NCI-H748 (cell line): ENCODE results near the gene RBCK1.

Experiments
- DNase-seq: peaks from one replicate; lab custom pipeline; 2025; ENCODE audit not compliant: unreplicated experiment; lab: John Stamatoyannopoulos, UW

The RBCK1 gene

DNA sequence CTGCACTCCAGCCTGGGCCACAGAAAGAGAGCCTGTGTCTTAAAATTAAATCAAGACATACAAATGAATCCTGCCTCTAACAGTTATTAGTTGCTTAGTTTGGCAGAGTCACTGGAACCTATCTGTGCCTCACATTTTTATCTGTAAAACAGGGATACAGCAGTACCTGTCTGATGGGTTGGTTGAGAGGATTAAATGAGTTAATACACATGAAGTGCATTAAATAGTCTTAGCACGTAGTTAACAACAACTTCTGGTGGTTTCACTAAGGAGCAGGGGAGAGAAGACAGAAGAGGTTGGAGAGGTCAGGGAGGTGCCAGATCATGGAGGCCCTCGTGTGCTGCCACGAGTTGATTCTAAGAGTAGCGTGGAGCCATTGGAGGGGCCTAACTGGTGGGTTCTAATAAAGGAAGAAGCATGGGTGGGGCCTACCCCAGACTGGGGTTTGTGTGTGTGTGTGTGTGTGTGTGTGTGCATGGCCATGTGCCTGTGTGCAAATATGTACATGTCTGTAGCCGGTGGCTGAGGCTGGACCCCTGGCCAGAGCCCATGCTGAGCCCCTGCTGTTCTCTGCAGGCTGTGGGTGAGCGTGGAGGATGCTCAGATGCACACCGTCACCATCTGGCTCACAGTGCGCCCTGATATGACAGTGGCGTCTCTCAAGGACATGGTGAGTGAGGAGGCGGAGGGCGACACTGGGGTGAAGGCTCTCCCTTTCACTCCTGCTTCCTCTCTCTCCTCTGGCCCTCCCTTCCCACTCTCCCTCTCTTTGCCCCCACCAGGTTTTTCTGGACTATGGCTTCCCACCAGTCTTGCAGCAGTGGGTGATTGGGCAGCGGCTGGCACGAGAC lies 9.1 kb downstream of the RBCK1 start:
- DNase-seq, result no peak

DNA sequence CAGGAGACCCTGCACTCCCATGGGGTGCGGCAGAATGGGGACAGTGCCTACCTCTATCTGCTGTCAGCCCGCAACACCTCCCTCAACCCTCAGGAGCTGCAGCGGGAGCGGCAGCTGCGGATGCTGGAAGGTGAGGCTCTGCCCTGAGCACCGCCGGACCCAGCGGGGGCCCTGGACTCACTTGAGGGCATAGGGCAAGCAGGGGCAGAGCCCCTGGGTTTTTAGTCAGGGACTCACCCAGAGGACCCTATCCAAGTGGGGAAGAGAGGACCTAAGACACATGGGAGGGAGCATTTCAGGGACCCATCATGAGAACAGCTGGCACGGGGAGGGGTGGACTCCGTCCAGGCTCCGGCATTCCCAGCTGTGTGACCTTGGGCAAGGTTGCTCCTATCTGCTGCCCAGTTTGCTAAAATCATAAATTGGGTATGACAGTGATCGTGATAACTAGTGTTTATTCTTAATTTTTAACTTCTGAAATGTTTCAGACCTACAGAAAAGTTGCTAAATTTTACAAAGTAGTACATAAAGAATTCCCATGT lies 9.8 kb downstream of the RBCK1 start:
- DNase-seq, result no peak

DNA sequence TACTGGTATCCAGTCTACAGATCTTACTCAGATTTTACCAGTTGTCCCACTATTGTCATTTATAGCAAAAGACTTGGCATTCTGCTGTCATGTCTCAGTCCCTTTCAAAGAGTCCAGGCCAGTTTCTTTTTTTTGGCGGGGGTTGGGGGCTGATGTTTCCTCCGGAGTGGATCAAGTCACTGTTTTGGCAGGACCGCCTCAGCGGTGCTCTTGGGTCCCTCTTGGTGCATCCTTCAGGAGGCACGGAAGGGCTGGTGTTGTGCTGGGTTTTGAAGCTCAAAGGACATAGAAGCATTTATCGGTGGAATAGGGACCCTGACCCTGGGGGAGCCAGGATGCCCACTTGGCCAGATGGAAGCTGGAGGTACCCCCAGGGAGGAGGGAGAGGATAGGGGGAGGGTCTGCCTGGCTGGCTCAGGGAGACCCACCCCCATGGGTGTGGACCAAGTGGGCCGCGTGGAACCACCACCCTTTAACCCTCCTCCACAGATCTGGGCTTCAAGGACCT lies 10.8 kb downstream of the RBCK1 start:
- DNase-seq, result no peak

DNA sequence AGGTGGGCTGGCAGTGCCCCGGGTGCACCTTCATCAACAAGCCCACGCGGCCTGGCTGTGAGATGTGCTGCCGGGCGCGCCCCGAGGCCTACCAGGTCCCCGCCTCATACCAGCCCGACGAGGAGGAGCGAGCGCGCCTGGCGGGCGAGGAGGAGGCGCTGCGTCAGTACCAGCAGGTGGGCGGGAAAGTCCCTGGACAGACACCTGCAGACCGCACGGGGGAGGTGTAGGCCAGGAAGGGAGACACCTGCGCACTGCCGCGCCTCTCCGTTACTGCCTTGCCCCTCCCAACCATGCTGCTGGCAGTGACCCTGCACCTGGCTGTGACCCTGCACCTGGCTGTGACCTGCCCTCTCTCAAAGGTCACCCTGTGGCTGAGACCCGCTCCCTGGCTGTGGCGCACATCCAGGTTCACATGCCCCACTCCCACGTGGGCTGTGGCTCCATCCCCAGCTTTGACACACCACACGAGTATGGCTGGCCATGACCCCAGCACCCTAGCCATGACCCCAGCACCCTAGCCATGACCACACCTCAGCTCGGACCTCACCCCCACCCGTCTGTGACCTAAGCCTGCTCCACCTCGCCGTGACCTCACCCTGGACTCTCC lies 11.6 kb downstream of the RBCK1 start:
- peak; percentile 20 for DNase-seq

DNA sequence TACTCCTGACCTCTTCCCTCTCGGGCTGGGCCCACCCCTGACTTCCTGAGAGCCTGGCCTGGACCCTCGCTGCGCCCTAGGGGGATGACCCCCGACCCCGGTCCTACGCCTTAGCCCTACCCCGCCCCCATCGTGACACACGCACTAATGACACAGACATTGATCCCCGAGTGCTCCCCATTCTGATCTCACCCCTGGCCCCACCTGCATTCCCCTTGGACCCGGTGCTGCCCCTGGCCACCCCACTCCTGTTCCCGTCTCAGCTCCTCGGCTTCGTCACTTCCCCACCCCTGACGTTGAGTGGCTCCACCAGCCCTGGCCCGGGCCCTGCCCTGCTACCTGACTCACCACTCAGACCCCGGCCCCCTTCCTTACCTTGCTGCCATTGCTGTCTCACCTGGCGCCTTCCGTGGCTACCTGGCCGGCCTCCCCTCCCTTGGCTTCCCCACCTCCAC lies 12.1 kb downstream of the RBCK1 start:
- no peak for DNase-seq

DNA sequence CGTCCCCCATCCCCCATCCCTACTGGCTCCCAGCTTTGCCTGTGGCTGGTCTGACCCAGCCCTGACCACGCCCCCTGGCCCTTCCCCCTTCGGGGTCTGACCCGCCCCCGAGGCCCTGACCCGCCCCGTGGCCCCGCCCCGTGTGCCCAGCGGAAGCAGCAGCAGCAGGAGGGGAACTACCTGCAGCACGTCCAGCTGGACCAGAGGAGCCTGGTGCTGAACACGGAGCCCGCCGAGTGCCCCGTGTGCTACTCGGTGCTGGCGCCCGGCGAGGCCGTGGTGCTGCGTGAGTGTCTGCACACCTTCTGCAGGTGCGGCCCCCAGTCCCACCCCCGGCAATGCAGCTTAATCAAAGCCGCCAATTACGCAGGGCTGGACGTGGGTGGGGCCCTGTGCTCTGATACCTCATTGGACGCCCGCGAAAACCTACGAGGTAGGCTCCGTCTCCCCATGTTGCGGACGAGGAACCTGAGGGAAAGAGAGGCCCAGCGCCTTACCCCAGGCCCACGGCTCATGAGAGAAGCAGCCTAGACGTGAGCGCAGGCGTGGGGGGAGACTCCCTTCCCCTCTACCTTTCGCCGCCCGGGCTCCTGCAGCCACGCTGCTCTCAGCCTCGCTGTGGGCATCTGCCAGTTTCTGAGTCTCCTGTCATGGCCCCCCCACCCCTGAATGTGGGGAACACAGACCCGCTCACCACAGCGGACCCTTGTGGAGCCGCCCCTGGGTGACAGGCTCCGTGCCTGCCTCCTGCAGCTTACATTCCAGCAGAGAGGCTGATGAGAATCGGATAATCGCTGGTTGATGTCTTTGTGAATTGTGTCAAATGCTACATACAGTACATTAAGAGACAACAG lies 12.8 kb downstream of the RBCK1 start:
- no peak for DNase-seq

DNA sequence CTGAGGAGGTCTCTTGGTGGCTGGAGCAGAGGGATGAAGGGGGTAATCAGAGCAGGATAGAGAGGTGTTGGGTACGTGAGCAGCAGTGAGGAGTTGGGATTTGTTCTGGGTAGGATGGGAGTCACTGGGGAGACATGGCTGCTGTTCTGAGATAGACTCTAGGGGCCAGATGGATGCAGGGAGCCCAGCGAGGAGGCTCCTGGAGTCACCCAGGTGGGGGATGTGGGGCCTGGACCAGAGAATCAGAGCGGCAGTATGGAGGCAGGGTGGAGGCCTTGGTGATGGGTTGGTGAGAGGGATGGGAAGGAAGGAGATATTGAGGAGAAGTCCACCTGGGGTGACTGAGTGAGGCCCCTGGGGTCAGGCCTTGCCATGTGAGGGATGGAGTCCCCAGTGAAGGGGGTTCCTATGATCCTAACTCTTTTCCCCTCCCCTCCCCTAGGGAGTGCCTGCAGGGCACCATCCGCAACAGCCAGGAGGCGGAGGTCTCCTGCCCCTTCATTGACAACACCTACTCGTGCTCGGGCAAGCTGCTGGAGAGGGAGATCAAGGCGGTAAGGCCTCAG lies 13.7 kb downstream of the RBCK1 start:
- no peak for DNase-seq

DNA sequence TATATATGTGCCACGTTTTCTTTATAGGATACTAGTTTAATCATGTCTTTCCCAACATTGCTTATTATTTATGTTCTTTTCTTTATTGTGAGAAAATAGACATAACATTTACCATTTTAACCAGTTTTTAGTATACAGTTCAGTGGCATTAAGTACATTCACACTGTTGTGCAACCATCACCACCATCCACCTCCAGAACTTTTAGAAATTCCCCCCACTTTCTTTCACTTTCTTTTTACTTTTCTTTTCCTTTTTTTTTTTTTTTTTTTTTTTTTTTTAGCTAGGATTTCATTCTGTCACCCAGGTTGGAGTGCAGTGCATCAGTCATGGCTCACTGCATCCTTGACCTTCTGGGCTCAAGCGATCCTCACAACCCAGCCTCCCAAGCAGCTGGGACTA lies 18.5 kb downstream of the RBCK1 start:
- no peak for DNase-seq

DNA sequence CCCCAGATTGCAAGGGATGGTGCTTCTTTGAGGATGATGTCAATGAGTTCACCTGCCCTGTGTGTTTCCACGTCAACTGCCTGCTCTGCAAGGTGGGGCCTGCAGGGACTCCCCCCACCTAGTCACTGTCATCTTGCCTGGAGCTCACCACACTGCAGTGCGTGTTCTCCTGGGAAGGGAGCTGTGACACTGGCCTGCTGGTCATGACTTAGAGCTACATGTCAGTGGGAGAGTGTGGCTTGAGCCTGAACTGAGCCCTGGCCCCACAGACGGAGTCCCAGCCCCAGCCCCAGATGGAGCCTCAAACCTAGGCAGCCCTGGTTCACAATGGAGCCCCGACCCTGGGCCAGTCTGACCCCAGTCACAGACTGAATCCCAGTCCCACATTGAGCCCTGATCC lies 19.3 kb downstream of the RBCK1 start:
- no peak for DNase-seq

DNA sequence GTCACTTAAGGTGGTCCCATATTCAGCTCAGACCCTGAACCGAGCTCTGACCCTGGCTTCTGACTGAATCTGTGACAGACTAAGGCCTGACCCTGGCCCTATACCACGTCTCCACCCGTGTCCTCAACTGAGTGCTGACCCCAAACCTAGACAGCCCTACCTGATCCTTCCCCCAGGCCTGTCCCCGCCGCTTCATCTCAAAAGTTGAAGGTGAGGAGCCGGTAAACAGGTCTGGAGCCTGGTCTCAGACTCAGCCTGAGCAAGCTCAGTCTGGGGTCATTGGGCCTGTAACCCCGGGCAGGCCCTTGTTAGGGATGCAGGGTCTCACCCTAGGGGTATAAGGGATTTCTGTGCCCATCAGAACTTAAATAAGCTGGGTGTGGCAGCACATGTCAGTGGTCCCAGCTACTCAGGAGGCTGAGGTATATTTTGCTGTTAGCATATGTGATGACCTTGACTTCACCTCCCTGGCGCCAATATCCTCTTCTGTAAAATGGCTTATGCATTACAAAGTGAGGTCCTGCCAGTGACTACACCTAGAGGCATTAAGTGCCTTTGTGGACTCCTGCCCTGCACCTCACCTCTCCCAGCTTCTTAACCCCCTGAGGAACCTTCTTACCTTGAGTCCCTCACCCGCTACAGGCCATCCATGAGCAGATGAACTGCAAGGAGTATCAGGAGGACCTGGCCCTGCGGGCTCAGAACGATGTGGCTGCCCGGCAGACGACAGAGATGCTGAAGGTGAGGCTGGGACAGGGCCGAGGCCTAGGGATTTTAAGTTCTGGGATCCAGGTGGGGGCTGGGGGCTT lies 20.0 kb downstream of the RBCK1 start:
- no peak for DNase-seq

DNA sequence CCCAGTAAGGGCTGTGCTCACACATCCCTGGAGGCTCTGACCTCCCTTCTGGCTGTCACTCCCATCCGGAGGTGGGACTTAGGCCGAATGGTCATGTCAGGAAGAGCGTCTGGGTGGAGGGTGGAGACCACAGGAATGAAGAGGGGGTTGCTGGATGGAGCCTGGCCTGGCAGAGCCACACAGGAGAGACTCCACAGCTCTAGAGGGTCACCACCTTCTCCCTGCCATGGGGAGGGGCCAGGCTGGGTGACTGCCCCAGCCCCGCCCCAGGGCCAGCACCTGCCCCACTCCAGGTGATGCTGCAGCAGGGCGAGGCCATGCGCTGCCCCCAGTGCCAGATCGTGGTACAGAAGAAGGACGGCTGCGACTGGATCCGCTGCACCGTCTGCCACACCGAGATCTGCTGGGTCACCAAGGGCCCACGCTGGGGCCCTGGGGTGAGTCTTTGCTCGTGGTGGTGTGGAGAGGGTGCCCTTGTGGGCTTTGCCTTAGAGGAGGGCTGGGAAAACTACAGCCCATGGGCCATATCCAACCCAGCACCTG lies 20.6 kb downstream of the RBCK1 start:
- DNase-seq, result peak; percentile 22

DNA sequence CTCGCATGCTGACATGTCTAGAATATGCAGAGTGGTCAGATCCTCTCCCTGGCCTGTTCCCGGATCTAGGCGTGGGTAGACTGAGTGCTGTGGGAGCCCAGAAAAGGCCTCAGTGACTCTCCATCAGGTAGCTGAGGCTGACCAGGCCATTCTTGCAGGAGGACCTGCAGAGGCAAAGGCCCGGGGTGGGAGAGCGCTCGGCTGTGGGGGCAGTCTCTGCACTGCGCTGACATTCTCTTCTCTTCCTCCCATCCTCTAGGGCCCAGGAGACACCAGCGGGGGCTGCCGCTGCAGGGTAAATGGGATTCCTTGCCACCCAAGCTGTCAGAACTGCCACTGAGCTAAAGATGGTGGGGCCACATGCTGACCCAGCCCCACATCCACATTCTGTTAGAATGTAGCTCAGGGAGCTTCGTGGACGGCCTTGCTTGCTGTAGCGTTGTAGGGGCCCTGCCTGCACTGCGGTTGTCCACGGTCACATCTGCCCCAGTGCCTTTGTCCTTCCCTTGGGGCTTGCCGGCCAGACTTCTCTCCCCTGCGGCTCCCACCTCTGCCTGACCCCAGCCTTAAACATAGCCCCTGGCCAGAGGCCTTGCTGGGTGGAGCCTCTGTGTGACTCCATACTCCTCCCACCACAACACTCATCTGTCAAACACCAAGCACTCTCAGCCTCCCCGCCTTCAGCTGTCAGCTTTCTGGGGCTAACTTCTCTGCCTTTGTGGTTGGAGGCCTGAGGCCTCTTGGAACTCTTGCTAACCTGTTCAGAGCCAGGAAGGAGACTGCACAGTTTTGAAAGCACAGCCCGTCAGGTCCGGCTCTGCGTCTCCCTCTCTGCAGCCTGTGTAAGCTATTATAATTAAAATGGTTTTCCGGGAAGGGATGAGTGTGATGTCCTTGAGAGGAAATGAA lies 22.2 kb downstream of the RBCK1 start:
- no peak for DNase-seq

DNA sequence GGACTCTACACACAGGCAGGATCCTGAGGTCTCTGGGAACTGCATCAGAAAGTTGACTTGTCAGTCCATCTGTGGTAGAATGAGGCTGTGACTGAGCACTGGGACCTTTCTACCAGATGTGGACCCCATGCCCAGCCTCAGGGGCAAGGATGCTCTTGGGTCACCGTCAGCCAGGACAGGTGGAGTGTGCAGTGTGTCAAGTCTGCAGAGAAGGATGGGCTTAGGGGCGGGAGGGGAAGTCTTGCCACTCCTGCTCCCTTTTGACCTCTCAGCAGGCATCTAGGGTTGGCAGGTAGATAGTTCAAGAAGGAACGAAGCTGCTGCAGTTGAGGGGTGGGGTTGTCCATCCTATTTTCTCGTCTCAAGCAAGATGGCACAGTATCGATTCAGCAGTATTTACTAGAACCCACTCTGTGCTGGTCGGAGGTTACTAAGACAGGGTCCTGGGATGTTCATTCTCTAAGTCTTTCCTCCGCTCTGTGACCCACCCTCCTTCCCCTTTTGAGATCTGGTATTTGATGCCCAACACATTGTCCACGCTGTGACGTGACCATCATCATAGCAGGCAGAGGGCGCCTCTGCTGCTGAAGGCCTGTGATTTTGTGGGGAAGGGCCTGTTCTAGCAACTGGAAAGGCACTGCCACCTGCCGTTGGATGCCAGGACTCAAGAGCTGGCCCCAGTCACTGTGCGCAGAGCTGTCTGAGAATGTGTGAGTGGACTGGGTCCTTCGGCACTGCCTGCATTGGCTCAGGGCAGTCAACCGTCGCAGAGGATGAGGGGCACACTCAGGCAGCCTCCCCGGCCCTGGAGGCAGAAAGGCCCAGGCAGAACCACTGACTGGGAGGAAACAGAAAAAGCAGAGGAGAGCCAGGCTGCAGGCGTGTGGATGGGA lies 23.2 kb downstream of the RBCK1 start:
- peak; percentile 78 for DNase-seq

DNA sequence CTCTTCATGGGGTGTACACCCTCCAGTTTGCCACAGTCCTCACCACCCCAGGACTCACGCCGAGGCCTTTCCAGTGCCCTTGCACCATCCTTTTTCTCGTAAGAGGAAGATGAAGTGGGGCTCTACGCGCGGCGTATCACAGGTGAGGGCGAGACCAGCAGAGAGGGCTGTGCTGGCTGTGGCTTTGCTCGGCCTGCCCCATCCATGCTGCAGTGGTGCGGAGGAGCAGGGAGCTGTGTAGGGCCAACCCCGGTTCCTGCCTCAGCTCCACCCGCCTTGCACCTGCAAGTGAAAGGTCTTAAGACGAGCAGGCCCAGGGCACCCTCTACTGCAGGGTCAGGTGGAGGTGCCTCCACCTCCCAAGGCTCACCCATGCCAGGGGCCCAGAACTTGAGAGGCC lies 24.1 kb downstream of the RBCK1 start:
- no peak for DNase-seq

DNA sequence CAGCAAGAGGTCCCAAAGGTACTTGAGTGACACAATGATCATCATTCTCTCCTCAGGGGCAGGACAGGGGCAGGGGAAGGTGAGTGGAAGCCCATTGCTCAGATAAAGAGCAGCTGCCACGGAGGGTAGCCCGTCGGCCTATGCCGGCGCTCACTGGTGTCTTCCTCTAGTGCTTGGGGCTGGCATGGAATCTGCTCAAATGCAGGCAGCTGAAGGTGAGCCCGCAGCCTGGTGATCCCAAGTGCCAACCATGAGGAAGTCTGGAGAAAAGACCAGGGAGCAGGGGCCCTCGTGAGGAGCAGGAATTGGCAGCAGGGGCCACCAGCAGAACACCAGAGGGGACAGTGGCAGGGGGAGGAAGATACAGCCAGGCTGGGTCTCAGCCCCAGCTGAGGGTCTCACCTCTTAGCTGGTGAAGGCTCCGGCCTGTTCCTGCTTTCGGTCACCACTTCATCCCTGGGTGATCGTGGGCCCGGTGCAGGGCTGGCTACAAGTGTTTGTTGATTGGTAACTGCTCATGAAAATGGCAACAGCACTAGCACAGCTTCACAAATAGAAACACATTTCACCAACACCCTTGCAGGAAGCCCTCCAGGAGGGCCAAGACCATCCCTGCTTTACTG lies 24.7 kb downstream of the RBCK1 start:
- no peak for DNase-seq

DNA sequence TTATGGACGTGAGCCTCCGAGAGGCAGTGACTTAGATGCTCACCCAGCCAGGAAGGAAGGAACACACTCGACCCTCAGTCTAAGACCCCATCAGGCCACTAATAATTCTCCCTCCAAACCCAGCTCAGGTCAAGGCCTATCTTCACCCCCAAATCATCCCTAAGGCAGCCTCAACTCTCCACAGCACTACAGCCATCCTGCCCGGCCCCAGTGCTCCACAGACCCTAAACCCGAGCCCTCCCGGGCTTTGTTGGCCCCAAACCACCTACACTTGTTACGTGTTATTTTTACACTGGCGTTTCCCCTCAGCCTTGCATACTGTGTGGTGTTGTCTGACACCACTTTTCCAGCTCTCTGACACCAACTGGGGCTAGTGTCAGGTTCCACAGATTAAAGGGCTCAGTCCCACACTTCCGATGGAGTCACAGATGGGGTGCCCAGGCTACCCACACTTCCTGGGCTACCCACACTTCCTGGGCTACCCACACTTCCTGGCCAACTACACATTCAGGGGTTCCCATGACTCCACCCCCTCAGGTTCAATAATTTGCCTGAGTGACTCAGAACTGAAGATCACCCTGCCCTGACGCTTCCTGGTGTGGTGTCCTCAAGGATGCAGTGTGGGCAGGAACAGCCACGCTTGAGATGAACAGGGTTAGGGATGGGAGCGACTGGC lies 25.3 kb downstream of the RBCK1 start:
- DNase-seq, result no peak

DNA sequence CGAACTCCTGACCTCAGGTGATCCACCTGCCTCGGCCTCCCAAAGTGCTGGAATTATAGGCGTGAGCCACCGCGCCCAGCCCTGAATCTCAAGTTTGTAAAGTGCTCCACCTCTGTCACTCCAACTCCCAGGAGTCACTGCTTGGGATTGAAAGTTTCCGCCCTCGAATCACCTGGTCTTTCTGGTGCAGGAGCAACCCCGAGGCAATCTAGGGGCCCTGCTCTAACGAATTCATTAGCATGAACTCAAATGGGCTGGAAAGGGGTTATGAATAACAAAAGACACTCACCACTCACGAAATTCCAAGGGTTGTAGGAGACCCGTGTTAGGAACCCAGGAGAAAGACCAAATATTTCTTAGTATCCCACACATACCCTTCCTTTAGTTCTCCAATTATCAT lies 26.1 kb downstream of the RBCK1 start:
- no peak for DNase-seq
